ENCODE results near the gene IQGAP3.

GRCh38 chr1:156496211-156496761 lies 76.1 kb downstream of the IQGAP3 start:
- no peak for TF ChIP-seq CTCF (conservative IDR thresholded peaks at IDR 0.05; ENCODE audit: low read depth in 2 of 2)
- TF ChIP-seq EZH2phosphoT487 (IDR thresholded peaks at IDR 0.05; ENCODE audit: unreplicated experiment) = no peak
- no peak for TF ChIP-seq EZH2 (IDR thresholded peaks at IDR 0.05; ENCODE audit: low read depth, unreplicated experiment)
- no peak for TF ChIP-seq POLR2AphosphoS5 (IDR thresholded peaks at IDR 0.05; ENCODE audit: low read depth)
- TF ChIP-seq REST (IDR thresholded peaks at IDR 0.05; ENCODE audit: unreplicated experiment) = no peak
- TF ChIP-seq CREB1 (CRISPR knock-in tag; IDR thresholded peaks at IDR 0.05; ENCODE audit: low read depth) = no peak
- TF ChIP-seq JUNB (IDR thresholded peaks at IDR 0.05; ENCODE audit: unreplicated experiment) = no peak
- TF ChIP-seq ZNF462 (CRISPR knock-in tag; IDR thresholded peaks at IDR 0.05) = no peak
- TF ChIP-seq ZNF114 (CRISPR knock-in tag; IDR thresholded peaks at IDR 0.05) = no peak
- no peak for TF ChIP-seq STAT1 (IDR thresholded peaks at IDR 0.05; ENCODE audit: unreplicated experiment)
- TF ChIP-seq ETS1 (IDR thresholded peaks at IDR 0.05) = no peak
- no peak for TF ChIP-seq ZNF331 (CRISPR knock-in tag; IDR thresholded peaks at IDR 0.05; ENCODE audit: low read depth)
- no peak for TF ChIP-seq NANOG (IDR thresholded peaks at IDR 0.05; ENCODE audit: borderline replicate concordance)

Data from GM23338 (cell line).